Right lobe of liver (tissue), 4 donors: Measurements from ENCODE around the gene CDK8.

Source experiments
- POLR2A ChIP-seq: fragments of 450-650 bp; IDR thresholded peaks from one replicate; pipeline ENCODE4 v1.6.1; 2017; ENCODE audit warnings: antibody characterized with exemption, mild to moderate bottlenecking
- TF ChIP-seq, protein P1 (sequence below), 4 donors: fragments of 200-600 bp in 3 of 4; fragments of 450-650 bp in 1 of 4; IDR thresholded peaks; one replicate each; pipeline versions ENCODE4 v1.5.1 to v1.8.0; 2016 to 2022; ENCODE audit warnings: antibody characterized with exemption in 4 of 4, mild to moderate bottlenecking in 2 of 4
- donor health status: DM: no; HTN: no; CAD: no.
- donor health status: DM: no; HTN: no; CAD: no.
- donor health status: DM: no; HTN: yes; CAD: no.

DNA sequence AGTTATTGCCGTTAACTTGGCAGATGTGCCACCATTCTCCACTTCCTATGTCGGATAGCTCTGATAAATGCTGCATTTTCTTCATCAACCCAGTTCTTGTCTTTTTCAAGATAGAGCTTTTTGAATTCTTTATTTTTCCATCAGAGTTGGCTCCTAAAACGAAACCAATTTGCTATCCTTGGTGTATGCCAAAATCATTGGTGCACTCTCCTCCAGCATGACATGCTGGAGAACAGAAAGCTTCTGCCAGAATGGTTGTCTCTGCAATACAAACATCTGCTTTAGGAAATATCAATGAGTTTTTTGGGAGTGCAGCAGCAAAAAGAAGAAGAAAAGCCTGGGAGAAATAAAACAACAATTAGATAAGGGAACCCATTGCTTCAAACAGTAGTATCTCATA, 124.2 kb downstream of the CDK8 start:
- TF ChIP-seq, protein P1, sequence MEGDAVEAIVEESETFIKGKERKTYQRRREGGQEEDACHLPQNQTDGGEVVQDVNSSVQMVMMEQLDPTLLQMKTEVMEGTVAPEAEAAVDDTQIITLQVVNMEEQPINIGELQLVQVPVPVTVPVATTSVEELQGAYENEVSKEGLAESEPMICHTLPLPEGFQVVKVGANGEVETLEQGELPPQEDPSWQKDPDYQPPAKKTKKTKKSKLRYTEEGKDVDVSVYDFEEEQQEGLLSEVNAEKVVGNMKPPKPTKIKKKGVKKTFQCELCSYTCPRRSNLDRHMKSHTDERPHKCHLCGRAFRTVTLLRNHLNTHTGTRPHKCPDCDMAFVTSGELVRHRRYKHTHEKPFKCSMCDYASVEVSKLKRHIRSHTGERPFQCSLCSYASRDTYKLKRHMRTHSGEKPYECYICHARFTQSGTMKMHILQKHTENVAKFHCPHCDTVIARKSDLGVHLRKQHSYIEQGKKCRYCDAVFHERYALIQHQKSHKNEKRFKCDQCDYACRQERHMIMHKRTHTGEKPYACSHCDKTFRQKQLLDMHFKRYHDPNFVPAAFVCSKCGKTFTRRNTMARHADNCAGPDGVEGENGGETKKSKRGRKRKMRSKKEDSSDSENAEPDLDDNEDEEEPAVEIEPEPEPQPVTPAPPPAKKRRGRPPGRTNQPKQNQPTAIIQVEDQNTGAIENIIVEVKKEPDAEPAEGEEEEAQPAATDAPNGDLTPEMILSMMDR (IDR thresholded peaks at IDR 0.05): no peak
- no peak for TF ChIP-seq POLR2A
